Stimulated activated CD4-positive, alpha-beta T cell treated with anti-CD3 and anti-CD28 coated beads, Interleukin-4, amount 100 ng/mL, for 24 hours (primary cell): ENCODE results near the gene ALDH1B1.
A peak's percentile ranks its signal among the peaks of the same experiment; 100 is the strongest.

Source experiments
- DNase-seq: peaks from one replicate; pipeline ENCODE4 v3.0.0-alpha.2; 2020

ALDH1B1 gene

DNA sequence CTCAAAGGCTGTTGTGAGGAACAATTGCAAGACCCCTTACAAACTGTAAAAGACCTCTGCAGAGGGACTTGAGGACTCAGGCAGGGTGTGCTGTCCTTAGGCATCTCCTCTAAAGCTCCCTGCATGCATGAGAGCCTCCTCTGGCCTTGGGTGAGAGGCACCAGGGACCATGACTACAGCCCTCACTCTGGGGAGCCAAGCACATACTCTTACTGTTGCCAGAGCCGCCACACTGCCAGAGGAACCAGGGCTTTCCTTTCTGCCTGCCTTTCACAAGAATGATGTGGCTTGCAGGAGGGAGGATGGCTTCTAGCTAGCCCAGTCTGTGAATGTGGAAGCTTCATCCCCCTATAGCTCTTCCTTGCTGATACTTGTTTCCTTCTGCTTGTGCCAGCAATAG lies 25.9 kb downstream of the ALDH1B1 start:
- no peak for DNase-seq

DNA sequence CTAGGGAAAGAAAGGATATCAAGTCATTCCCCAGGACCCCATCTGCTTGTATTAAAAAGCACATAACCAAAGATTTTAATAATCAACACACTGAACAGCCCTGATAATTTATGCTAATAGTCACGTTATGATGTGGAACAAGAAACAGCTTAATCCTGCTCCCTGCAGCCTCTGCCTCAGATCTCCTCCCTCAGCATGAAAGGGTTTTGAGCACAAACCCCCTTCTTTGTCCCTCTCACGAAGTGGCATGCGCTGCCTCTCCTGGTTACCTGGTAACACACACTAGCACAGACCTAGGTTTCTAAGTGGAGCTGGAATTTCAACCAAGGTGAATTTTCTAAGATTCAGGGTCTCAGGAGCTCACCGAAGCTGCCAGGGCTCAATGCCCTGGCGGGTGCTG lies 26.7 kb downstream of the ALDH1B1 start:
- DNase-seq = no peak

DNA sequence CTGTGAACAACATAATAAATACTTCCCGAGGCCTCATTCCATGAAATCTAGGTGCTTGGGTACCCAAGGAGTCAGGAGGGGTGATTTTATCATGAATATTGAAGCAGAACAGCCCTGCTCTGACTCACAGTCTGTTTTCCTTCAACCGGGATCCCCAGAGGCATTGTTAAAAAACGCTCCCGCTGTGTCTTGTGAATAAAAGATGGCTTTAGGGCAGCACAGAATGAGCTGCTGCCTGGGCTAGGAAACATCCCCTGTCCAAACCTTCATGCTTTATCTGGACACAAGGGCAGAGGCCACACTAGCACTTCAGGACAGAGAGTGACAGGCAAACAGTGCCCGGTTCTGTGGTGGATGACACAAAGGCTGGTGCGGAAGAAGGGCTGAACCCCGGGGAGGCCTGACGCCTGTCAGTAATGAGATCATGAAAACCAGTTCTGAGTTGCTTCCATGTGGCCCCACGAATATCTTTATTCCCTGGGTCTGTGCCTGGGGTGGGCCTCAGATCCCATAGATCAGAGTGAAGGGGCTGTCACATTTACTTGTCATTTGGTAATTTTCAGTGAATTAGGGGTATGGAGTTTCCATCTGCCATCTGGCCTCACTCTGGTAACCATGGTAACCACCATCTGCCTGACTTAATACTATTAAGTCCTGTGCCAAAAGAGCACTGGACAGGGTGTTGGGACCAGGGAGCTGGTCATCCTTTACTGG lies 29.2 kb downstream of the ALDH1B1 start:
- no peak for DNase-seq

DNA sequence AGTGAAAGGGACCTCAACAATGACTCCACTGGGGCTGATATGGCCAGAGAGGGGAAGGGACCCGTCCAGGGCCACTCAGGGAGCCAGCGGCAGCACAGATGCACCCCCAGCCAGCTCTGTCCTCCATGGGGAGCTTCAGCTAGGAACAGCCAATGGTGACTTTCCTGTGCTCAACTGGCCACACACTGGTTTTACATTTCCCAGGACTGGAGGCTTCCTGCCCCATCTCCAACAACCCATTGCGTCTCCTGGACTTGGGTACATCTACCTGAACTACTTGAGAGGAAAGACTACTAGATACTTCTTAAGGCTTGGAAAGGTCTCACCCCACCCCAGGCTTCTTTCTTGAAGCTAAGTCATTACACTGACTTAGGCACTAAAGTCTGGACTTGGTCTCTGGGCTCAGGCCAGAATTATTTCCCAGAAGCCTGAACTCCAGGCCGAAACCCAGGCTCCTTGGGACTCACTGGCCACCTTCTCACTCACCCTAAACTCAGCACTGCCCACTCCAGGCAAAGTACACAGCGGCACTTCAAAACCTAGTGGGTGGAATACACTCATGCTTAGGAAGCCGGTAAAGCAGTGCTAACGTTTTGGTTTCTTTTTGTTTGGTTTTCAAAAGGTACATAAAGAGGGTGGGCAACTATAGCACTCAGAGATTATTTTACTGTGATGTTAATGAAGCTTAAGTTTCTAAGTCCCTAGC lies 30.2 kb downstream of the ALDH1B1 start:
- DNase-seq = no peak

DNA sequence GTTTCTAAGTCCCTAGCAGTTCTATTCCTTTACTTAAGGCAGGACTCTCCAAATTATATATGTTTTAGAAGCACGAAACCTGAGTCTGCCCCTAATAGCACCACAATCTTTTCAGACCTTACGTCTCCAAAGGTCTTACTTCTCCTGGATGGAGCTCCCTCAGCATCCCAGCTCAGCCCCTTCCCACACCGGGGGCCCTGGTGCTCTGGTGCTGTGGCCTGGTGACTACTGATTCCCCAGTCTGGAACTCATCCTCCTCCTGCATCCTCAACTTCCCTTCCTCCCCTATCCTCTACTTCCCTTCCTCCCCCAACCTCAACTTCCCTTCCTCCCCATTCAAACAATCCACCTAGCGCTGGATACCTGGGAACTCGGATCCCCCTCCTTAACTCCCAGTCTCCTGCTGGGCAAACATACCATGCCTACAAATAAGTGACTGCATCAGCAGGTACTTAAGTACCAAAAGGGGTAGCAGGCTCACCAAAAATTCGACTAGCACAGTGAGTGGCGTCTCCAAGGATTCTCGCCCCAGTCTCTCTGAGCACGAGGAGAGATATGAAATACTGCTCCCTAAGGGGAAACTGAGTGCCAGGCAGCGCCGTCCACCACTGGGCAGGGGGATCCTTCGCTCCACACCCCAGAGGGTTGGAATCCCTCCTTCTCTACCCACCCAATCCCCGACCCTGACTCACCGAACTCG lies 30.9 kb downstream of the ALDH1B1 start:
- no peak for DNase-seq

DNA sequence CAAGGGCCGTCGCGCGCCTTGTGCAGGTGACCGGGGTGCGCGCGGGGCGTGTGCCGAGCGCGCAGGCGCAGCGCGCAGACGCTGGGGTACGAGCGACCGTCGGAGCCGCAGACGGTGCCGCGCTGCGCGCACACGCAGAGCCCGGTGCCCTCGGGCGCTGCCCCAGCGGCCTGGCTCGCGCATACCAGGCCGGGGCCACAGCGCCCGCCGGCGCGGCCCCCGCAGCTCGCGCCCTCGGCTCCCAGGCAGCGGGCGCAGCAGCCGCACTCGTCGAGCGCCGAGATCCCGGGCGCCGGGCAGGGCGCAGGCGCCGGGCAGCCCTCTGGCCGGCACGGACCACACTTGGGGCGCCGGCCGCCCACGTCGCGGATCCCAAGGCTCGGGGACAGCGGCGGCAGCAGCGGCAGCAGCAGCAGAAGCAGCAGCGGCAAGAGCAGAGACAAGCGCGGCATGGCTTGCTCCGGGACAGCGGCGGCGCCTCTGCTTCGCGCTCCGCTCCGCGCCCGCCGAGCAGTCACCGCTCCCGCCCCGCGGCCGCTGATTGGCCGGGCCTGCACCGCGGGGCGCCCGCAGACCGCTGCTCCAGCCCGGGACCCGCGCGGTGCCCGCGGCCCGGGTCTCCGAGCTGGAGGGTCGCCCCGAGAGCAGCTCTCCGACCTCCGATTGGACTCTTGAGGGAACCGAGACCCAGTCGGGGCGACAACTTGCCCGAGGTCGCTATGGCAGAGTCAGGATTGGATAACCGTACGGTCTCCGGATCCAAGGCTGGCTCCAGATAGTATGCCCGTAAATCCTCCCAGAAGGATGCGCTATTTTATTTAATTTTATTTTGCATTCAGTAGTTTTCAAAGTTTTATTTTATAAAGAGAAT lies 31.7 kb downstream of the ALDH1B1 start, which contains the start of gene IGFBPL1:
IGFBPL1 (minus strand) TSS at position 482 of the 871 bp plus-strand sequence; CDS start at position 452, 30 bp downstream.
- DNase-seq = no peak

DNA sequence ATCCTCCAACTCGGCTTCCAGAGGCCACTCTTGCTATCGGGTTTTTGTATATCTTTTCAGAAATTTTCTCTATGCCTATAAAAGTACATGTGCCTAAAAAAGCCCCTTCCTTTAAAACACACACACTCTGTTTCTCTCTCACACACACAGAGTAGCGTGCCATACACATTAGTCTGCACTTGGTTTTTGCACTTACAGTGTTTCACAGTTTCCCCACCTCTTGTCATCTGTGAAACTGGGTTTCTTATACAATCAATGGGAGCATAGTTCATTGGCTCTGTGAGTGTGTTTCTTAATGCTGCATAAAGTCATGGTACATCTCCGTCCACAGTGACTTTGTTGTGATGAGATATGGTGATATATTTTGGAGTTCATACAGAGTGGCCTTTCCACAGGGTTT lies 32.4 kb downstream of the ALDH1B1 start:
- no peak for DNase-seq

DNA sequence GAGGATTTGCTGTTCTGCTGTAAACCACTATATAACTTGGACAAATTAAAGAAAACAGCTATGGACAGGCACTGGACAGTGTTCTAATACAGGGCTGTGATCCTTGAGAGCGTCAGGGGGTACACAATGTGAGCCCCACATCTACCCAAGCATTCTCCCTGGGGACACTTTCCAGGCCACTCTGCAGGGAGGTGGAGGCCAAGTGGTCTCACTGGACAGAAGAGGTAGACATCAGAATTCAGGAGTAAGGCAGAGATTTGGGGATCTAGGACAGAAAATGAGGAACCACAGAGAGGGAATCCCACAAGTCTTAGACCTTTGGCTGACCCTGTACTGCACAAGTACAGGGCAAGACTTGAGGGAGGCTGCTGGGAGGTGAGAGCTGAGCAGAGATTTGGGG lies 35.6 kb downstream of the ALDH1B1 start:
- no peak for DNase-seq

DNA sequence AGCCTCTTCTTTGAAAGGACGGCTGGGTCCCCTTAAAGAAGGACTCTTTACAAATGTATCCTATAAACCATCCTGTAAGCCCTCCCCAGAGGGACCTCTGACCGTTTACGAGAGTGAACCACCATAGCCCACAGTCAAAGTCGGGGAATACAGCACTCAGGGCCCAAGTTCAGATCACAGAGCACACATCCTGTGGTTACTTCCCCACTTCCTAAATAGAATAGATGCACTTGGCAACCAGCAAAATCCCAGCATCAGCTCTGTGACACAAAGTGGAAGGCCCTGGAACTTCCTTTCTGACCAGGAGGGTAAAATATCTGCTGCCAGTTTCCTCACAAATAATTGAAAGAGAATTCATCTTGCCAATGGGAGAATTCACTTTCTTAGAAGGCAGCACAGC lies 38.6 kb downstream of the ALDH1B1 start:
- DNase-seq = no peak

DNA sequence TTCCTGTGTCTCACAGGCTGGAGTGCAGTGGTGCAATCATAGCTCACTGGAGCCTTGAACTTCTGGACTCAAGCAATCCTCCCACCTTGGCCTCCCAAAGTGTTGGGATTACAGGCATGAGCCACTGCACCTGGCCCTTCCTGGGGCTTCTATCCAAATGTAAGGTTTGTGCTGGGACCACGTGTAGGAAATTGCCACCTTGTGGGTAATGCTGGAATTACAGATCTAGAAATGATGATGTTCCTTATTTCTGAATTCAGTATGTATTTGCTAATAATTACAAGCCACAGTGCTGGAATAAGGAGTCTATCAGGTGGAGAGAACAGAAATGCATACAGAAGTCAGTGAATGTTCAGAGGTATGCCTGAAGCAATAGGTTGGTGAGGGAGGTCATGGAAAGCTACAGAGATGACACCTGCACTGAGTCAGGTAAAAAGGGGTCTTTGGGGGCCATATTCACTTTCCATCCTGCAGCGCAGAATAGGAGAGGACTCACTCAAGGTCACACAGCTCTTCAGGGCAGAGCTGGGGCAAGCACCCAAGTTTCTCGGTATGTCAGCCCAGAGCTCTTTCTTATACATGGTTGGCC lies 40.5 kb downstream of the ALDH1B1 start:
- peak; percentile 12 for DNase-seq

DNA sequence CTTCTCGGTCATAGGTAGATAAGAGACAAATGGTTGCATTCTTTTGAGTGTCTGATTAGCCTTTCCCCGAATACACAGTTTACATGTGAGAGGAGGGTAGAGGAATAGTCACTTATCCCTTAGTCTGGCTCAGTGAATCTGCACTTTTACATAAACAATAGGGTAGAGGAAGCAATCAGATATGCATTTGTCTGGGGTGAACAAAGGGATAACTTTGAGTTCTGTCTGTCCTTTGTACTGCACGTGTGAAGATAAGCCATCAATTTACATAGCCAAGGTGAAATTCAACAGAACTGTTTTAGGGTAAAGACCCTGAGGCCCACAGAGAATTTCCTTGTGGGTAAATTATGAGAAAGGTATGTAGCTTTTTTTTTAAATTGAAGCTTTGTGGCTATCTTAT lies 41.9 kb downstream of the ALDH1B1 start:
- DNase-seq = no peak

DNA sequence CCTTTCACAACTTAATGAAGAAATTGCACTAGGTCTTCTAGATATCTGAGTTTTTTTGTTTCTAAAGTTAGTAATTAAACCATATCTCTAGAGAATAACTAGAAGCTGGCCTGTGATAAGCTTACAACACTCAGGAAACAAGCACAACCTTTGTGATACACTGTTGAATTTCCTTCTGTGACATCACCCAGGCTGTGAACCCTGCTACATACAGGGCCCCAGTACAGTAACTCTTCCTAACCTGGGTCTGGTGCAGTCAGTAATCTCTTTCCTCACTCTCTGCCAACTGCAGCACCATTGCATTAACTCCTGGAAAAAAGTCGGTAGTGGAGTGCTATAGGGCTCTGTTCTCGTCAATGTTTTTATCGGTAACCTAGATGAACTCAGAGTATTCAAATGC lies 42.4 kb downstream of the ALDH1B1 start:
- no peak for DNase-seq

DNA sequence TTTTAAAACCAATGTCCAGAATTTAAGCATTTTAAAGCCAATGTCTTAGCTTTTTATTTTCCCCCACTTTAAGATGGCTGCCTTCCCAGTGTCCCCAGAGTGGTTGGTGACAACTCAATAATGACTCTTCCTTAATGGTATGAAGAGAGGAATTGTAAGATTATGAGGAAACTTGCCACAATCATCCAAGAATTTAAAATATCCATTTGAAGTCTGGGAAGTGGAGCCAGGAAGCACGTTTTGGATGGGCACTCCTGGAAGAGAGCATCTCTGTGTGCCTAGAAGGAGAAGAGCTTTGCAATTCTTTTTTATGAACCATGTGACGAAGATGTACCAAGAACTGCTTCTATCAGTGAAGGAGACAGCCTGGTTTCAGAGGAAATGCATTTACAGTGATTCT lies 43.0 kb downstream of the ALDH1B1 start:
- no peak for DNase-seq

DNA sequence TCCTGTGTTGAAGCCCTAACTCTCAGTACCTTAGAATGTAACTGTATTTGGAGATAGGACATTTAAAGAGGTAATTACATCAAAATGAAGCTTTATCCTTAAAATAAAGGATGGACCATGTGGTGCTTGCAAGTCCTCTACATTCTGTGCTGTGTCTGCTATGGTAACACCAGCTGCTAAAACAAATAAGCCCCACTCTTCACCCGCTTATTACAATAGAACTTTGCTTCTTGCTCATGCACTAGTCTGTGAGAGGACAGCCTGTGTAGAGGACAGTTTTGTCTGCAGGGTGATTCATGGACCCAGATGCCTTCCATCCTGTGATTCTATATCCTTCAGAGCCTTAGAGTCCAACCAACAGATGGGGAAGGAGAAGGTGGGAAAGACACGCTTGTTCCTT lies 44.2 kb downstream of the ALDH1B1 start:
- DNase-seq = no peak

DNA sequence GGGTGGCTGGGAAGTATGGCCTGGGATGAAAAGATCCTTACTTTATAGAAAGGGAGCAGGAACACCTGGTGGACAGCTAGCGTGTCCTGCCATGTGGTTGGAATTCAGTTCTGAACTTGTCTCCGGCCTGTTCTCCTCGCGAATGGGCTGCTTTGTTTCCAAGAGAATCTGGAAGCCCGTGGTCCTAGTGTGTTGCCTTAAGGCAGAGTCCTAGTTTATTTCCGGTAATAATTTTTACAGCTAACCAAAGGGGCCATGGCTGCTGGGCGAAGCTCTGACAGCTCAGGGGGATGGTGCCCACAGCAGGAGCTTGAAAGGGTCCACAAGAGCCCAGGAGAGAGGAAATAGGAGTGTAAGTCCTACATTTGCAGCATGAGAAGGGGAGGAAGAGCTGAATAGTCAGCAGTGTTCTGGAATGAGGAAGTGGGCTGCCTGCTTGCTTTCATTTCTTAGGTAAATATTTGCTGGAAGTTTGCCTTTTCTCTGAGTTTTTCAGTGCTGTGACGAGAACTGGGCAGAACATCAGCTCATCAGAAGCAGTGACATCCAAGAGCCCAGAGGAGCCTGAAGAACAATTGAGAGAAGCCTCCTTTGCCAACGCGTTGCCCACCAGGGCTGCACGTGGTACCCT lies 44.8 kb downstream of the ALDH1B1 start:
- no peak for DNase-seq

DNA sequence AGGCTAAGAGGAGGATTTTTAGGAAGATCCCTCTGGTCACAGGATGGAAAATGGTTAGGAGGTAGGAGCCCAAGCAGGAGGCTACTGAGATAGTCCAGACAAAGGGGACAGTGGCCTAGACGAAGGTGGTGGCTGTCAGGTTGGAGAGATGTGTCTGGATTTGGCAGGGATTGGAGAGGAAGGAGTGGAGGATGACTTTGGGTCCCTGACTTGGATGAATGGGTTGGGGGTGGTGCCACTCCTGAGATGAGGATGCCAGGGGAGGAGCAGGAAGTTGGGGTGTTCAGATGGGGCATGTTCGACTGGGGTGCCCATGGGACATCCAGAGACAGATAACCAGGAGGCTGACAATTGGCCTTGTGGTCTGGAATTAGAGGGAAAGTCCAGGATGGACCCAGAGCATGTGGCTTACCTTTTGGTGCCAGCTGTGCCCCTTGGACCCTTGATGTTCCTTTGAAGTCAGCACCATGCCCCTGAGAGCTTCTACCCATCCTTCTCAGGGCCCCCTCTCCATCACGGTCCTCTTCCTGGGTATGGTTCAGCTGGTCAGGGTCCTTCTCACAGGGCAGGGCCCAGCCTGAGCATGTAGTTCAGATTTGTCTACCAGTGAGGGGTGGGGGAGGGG lies 46.9 kb downstream of the ALDH1B1 start:
- DNase-seq = no peak

DNA sequence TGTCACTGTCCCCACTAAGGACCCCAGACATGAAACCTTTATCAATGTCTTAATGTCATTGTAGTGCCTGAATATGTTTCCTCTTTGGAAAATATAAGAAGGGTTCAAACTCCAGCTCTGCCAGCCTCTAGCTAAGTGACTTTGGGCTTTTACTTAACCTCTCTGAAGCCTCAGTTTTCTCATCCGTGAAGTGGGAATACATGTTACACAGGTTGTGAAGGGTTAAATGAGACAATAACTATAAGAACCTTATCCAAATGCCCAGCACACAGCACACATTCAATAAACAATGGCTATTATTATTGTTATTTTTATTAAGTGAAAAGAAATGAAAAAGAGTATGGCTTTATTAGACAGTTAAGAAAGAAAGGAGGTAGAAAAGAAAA lies 47.4 kb downstream of the ALDH1B1 start:
- no peak for DNase-seq

DNA sequence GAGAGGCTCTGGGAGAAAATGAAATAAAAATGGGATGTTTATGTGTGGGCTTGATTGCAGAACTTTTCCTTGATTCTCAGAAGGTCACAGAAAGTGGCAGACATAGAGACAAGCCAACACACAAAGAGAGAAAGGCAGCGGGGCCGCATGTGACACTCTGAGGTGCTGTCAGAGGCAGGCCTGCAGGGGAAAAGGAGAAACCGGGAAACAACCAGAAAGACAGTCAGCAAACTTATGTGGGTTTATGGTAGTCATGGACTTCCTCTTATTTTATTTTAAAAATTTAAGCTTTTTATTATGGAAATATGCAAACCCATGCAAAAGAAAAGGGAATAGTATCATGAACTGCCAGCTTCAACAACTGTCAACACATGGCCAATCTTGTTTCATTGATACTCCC lies 48.0 kb downstream of the ALDH1B1 start:
- no peak for DNase-seq

DNA sequence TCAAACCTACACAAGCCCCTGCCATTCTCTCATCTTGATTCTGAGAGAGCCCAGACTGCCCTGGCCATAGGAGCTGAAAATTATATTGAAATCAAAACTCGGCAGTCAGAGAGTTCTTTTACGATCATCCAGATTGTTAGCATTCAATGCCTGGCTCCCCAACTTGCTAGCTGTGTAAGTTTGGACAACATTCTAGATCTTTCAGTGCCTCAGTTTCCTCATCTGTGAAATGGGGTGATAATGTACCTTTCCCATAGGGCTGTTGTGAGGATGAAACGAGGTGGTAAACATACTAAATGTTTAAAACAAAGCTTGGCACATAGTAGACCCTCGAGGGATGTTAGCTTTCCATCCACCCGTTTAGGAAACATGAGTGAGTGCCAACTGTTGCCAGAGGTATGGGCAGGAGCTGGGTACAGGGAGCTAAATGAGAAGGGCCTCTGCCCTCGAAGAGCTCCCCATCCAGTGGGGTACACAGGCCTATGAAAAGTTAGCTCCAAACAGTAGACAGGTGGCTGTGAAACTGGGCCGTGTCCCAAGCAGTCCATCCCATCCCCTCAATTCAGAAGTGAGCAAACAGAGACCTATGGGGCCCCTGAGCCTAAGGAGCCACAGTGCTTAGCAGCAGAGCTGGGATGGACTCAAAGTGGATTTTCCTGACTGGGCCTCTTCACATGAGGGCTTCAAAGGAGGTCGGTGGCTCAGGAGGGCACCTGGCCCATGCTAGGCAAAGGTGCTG lies 49.0 kb downstream of the ALDH1B1 start:
- no peak for DNase-seq

DNA sequence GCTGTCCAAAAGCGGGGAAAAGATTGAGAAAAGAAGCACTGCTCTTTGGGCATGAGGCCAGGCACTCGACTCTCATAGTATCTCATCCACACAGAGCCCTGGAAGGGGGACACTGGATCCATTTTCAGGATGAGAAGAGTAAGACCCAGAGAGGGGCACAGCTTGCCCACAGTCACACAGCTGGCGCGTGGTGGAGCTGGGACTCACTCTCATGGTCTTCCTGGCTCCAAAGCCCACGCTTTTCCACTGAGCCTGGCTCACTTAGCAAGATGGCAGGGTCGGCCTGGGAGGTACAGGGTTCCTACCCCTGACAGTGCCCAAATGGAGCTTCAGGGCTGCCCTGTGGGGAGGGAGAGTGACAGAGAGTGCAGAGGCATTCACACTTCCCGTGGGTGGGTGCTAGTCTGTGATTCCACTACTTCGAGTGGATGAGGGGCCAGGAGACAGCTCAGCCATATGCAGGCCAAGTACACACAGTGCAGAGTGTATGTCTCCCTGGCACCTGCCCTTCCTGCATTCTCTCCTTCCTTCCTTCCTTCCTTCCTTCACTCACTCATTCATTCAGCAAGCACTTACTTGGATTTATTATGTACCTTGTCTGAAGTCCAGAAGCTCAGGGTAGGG lies 50.1 kb downstream of the ALDH1B1 start:
- no peak for DNase-seq
